Right renal pelvis (tissue), 4 donors: ENCODE measurements around the gene TNK2. TPM values are rescaled to one million over a fixed set of nuclear protein-coding genes. Genes with fewer than 3 reads are reported as not detected.
"Not testable (repeated sequence)": the region's sequence is repeated elsewhere in the genome, so short reads cannot be mapped to it uniquely, and the experiment has no call there.

Experiments
- DNase-seq, 4 donors: peaks; one replicate each; pipeline ENCODE4 v3.0.0-alpha.2; 2013; ENCODE audit warnings: low read depth in 4 of 4, low spot score in 3 of 4, missing footprints in 1 of 4
- polyA plus RNA-seq, 4 donors: library from polyadenylated mRNA; unstranded; fragments of 120-200 nt; gene quantifications; one replicate each; pipeline ENCODE4 v1.2.1, GENCODE V29; 2013; ENCODE audit not compliant: insufficient read length in 4 of 4

Gene TNK2
- polyA plus RNA-seq, 4 donors: 24.0 to 32.3 (median 27.5) TPM

- DNase-seq: not testable (repeated sequence)
These were observed 83.7 kb downstream of the TNK2 start for GRCh38 chr3:195824425-195825190.

- DNase-seq: no peak
These were observed 84.4 kb downstream of the TNK2 start for GRCh38 chr3:195823999-195824398.

- no peak for DNase-seq
These were observed 85.1 kb downstream of the TNK2 start for GRCh38 chr3:195823280-195823679.

- DNase-seq: no peak
These were observed 86.1 kb downstream of the TNK2 start for GRCh38 chr3:195822131-195822696.

- DNase-seq: no peak
These were observed 86.8 kb downstream of the TNK2 start for GRCh38 chr3:195821403-195822130.

GRCh38 chr3:195820901-195821300 lies 87.5 kb downstream of the TNK2 start:
- no peak for DNase-seq

GRCh38 chr3:195820186-195820585 lies 88.2 kb downstream of the TNK2 start:
- no peak for DNase-seq

GRCh38 chr3:195818301-195818700 lies 90.0 kb downstream of the TNK2 start:
- DNase-seq: no peak

GRCh38 chr3:195817578-195818135 lies 90.7 kb downstream of the TNK2 start:
- DNase-seq: no peak

- DNase-seq: not testable (repeated sequence)
These were observed 92.0 kb downstream of the TNK2 start for GRCh38 chr3:195816276-195816913.

GRCh38 chr3:195815169-195815771 lies 93.1 kb downstream of the TNK2 start:
- no peak for DNase-seq

- no peak for DNase-seq
These were observed 94.3 kb downstream of the TNK2 start for GRCh38 chr3:195813916-195814640.

Other genes with a start within 250 kb of the TNK2 start
- gene MUC20, start 187.6 kb downstream of the TNK2 start, polyA plus RNA-seq: 10 to 100 TPM; 18.3 to 31.5 (median 26.2) TPM
- 1 to 10 TPM in 2 of 4 donors, under 1 TPM in 2; 0.62 to 2.1 (median 0.85) TPM for gene MUC4, start 96.6 kb downstream of the TNK2 start, polyA plus RNA-seq
- 10 to 100 TPM; 36.9 to 57.4 (median 41.1) TPM for gene TFRC, start 173.5 kb upstream of the TNK2 start, polyA plus RNA-seq